K562 (cell line): ENCODE data around the gene ASIC3. TPM values are rescaled to one million over a fixed set of nuclear protein-coding genes. Genes with fewer than 3 reads are reported as not detected.

Experiments used
- BCL6 ChIP-seq: fragments of 250-450 bp; sonication (Bioruptor Pico); IDR thresholded peaks from 2 replicates; pipeline ENCODE4 v1.4.0; 2020
- E2F5 ChIP-seq: sonication (generic); formaldehyde crosslinking; IDR thresholded peaks from 2 replicates; pipeline ENCODE4 v1.8.0; 2022; ENCODE audit warnings: mild to moderate bottlenecking, missing genetic modification reagents
- FOXJ3 ChIP-seq: sonication (generic); formaldehyde crosslinking; IDR thresholded peaks from 2 replicates; pipeline ENCODE4 v1.4.0; 2020; ENCODE audit warnings: mild to moderate bottlenecking, missing genetic modification reagents
- KLF1 ChIP-seq: fragments of 450-650 bp; IDR thresholded peaks from 2 replicates; pipeline ENCODE4 v1.6.1; 2016; ENCODE audit warnings: missing genetic modification characterization, missing compliant biosample characterization
- MYNN ChIP-seq, 2 experiments: sonication (generic); formaldehyde crosslinking in 1 of 2; IDR thresholded peaks; 2 replicates each; pipeline versions ENCODE4 v1.5.0 to v1.6.1; 2016 to 2020; ENCODE audit warnings: antibody characterized with exemption in 1 of 2, missing genetic modification reagents in 1 of 2
- NR2C1 ChIP-seq, 2 experiments: fragments of 450-650 bp; IDR thresholded peaks; 2 replicates each; pipeline ENCODE4 v1.6.1; 2017; ENCODE audit warnings: mild to moderate bottlenecking in 2 of 2, antibody characterized with exemption in 1 of 2, inconsistent platforms in 1 of 2, missing compliant biosample characterization in 1 of 2, missing genetic modification characterization in 1 of 2
- PCBP1 ChIP-seq: fragments of 200-400 bp; formaldehyde crosslinking; IDR thresholded peaks from 2 replicates; pipeline ENCODE4 v1.6.1; 2018; ENCODE audit warnings: mild to moderate bottlenecking, low read depth, low read length; ENCODE audit not compliant: poor library complexity, severe bottlenecking
- SAFB ChIP-seq: fragments of 200-400 bp; formaldehyde crosslinking; IDR thresholded peaks from 2 replicates; pipeline ENCODE4 v1.6.1; 2017; ENCODE audit warnings: low read depth, low read length, borderline replicate concordance
- SMAD4 ChIP-seq: fragments of 250-450 bp; sonication (Bioruptor Pico); conservative IDR thresholded peaks from 2 replicates; pipeline ENCODE4 v1.8.0; 2021; ENCODE audit warnings: inconsistent platforms, mild to moderate bottlenecking, moderate library complexity
- SP2 ChIP-seq: IDR thresholded peaks from 2 replicates; pipeline ENCODE4 v1.6.1; 2011; ENCODE audit warnings: mild to moderate bottlenecking, low read depth, low read length, moderate library complexity; ENCODE audit not compliant: poor library complexity, severe bottlenecking; ENCODE audit errors: extremely low read depth
- TAF15 ChIP-seq: fragments of 200-400 bp; formaldehyde crosslinking; IDR thresholded peaks from 2 replicates; pipeline ENCODE4 v1.6.1; 2017; ENCODE audit warnings: mild to moderate bottlenecking, low read depth, low read length, moderate library complexity
- TCFL5 ChIP-seq: fragments of 250-450 bp; sonication (Bioruptor Pico); conservative IDR thresholded peaks from 2 replicates; pipeline ENCODE4 v1.6.1; 2021; ENCODE audit warnings: mild to moderate bottlenecking, moderate library complexity, matching md5 sums
- XRCC5 ChIP-seq: fragments of 200-400 bp; formaldehyde crosslinking; IDR thresholded peaks from 2 replicates; pipeline ENCODE4 v1.6.1; 2017; ENCODE audit warnings: low read depth, mild to moderate bottlenecking, low read length
- ZBTB7A ChIP-seq: IDR thresholded peaks from 2 replicates; pipeline ENCODE4 v1.6.1; 2011; ENCODE audit warnings: low read depth, mild to moderate bottlenecking, low read length, moderate library complexity, borderline replicate concordance; ENCODE audit not compliant: control insufficient read depth
- ZFP91 ChIP-seq: sonication (generic); formaldehyde crosslinking; IDR thresholded peaks from 2 replicates; pipeline ENCODE4 v1.8.0; 2022; ENCODE audit warnings: mild to moderate bottlenecking, missing genetic modification reagents
- ZNF133 ChIP-seq: fragments of 250-450 bp; sonication (Bioruptor Pico); IDR thresholded peaks from 2 replicates; pipeline ENCODE4 v1.4.0; 2020; ENCODE audit warnings: mild to moderate bottlenecking
- ZNF717 ChIP-seq: fragments of 250-450 bp; sonication (Bioruptor Pico); IDR thresholded peaks from 2 replicates; pipeline ENCODE4 v1.5.0; 2021
- ZNF766 ChIP-seq: fragments of 200-800 bp; sonication (Bioruptor generic); conservative IDR thresholded peaks from 2 replicates; pipeline ENCODE4 v1.6.1; 2016; ENCODE audit warnings: missing genetic modification characterization, missing compliant biosample characterization
- ZNF785 ChIP-seq: fragments of 250-450 bp; sonication (Bioruptor Pico); IDR thresholded peaks from 2 replicates; pipeline ENCODE4 v1.4.0; 2020; ENCODE audit warnings: mild to moderate bottlenecking
- polyA plus RNA-seq, 8 experiments: library from polyadenylated mRNA; depleted of rRNA in 4 of 8; stranded (reverse) in 5 of 8; unstranded in 3 of 8; fragments of >200 nt; fragmentation: Nextera tagmentation in 2 of 8; fragmentation: Illumina TruSeq in 1 of 8; extraction: Ambion mirVana in 2 of 8; extraction: Trizol in 1 of 8; gene quantifications; 2 replicates each; pipeline versions ENCODE4 v1.2.1 to v1.2.3, GENCODE V29; 2011 to 2014; ENCODE audit warnings: inconsistent platforms in 1 of 8, missing spikeins in 1 of 8
- total RNA-seq, 7 experiments: library from RNA; depleted of rRNA in 6 of 7; stranded (reverse); fragments of >200 nt in 6 of 7; fragmentation: Illumina TruSeq in 2 of 7; extraction: Trizol in 2 of 7; gene quantifications; 2 replicates each; pipeline versions ENCODE4 v1.2.1 to v1.2.3, GENCODE V29; 2011 to 2021; ENCODE audit warnings: low replicate concordance in 1 of 7
- TF ChIP-seq, protein P1 (sequence below): fragments of 150-350 bp; conservative IDR thresholded peaks from 2 replicates; pipeline ENCODE4 v1.6.1; 2014; ENCODE audit warnings: low read length
- TF ChIP-seq, protein P2 (sequence below), 2 experiments: fragments of 450-650 bp in 1 of 2; sonication (generic) in 1 of 2; formaldehyde crosslinking; conservative IDR thresholded peaks; 2 replicates each; pipeline versions ENCODE4 v1.4.0 to v1.8.1; 2020 to 2022; ENCODE audit warnings: mild to moderate bottlenecking in 1 of 2, missing genetic modification reagents in 1 of 2

Gene ASIC3
- total and polyA plus RNA-seq, 9 of the 15 experiments (the other 6 are each of a cell fraction or from before 2014, with no cell fraction given) = 0.11 to 5.0 (median 0.87) TPM

GRCh38 chr7:151010307-151011096 lies 37.8 kb upstream of the ASIC3 start (continued):
- TF ChIP-seq, protein P1, sequence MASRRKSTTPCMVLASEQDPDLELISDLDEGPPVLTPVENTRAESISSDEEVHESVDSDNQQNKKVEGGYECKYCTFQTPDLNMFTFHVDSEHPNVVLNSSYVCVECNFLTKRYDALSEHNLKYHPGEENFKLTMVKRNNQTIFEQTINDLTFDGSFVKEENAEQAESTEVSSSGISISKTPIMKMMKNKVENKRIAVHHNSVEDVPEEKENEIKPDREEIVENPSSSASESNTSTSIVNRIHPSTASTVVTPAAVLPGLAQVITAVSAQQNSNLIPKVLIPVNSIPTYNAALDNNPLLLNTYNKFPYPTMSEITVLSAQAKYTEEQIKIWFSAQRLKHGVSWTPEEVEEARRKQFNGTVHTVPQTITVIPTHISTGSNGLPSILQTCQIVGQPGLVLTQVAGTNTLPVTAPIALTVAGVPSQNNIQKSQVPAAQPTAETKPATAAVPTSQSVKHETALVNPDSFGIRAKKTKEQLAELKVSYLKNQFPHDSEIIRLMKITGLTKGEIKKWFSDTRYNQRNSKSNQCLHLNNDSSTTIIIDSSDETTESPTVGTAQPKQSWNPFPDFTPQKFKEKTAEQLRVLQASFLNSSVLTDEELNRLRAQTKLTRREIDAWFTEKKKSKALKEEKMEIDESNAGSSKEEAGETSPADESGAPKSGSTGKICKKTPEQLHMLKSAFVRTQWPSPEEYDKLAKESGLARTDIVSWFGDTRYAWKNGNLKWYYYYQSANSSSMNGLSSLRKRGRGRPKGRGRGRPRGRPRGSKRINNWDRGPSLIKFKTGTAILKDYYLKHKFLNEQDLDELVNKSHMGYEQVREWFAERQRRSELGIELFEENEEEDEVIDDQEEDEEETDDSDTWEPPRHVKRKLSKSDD = no peak
- TF ChIP-seq E2F5 (CRISPR knock-in tag) = 0 out of 2 replicates have a peak, but pooled peaks have one; percentile 73
- TF ChIP-seq BCL6 (CRISPR knock-in tag) = 0 out of 2 replicates have a peak, but pooled peaks have one; percentile 21
- TF ChIP-seq ZFP91 (CRISPR knock-in tag) = peak; percentile 95
- TF ChIP-seq SP2 = no peak
- TF ChIP-seq XRCC5 = 0 out of 2 replicates have a peak, but pooled peaks have one; percentile 33
- TF ChIP-seq ZNF766 (CRISPR knock-in tag) = peak; percentile 94
- TF ChIP-seq TAF15 = no peak
- peak; percentile 17; the same call in 1 of the 2 replicates for TF ChIP-seq MYNN (IDR thresholded peaks at IDR 0.05)
- TF ChIP-seq MYNN (CRISPR knock-in tag; IDR thresholded peaks at IDR 0.05) = no peak
- TF ChIP-seq FOXJ3 (CRISPR knock-in tag) = no peak
- no peak for TF ChIP-seq ZNF785 (CRISPR knock-in tag)
- peak; percentile 29 for TF ChIP-seq PCBP1
- TF ChIP-seq SAFB = no peak; the same call in 1 of the 2 replicates
- no peak for TF ChIP-seq TCFL5 (CRISPR knock-in tag)
- TF ChIP-seq, protein P2, sequence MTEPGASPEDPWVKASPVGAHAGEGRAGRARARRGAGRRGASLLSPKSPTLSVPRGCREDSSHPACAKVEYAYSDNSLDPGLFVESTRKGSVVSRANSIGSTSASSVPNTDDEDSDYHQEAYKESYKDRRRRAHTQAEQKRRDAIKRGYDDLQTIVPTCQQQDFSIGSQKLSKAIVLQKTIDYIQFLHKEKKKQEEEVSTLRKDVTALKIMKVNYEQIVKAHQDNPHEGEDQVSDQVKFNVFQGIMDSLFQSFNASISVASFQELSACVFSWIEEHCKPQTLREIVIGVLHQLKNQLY (CRISPR knock-in tag; conservative IDR thresholded peaks at IDR 0.05) = no peak; a peak in 1 of 4 replicates
- no peak for TF ChIP-seq KLF1
- peak; percentile 89; the same call in 1 of the 2 replicates for TF ChIP-seq ZNF717 (CRISPR knock-in tag)
- peak; percentile 77; the same call in 1 of the 2 replicates for TF ChIP-seq SMAD4 (CRISPR knock-in tag)
- TF ChIP-seq ZNF133 (CRISPR knock-in tag) = no peak
- no peak for TF ChIP-seq NR2C1 (IDR thresholded peaks at IDR 0.05)
- peak; percentile 41; the same call in 1 of the 2 replicates for TF ChIP-seq NR2C1 (tag; IDR thresholded peaks at IDR 0.05)
- TF ChIP-seq ZBTB7A = peak; percentile 65
